ENCODE data around the gene PIH1D2. TPM values are rescaled to one million over a fixed set of nuclear protein-coding genes. Genes with fewer than 3 reads are reported as not detected.
"Not testable (repeated sequence)": the region's sequence is repeated elsewhere in the genome, so short reads cannot be mapped to it uniquely, and the experiment has no call there.

Gene PIH1D2
- polyA plus RNA-seq, 1 donor from 2014 or later: 4.7 TPM

- not testable (repeated sequence) for H3K36me3 ChIP-seq (ENCODE audit: insufficient read depth, low read length); H3K27me3 ChIP-seq (ENCODE audit: insufficient read depth, low read depth, low read length)
Observed at GRCh38 chr11:112046647-112047046, 27.2 kb downstream of the PIH1D2 start.

GRCh38 chr11:112044961-112045360 is 28.9 kb downstream of the PIH1D2 start:
- no peaks in the 10 kb centered on the region for H3K79me2 ChIP-seq (replicated peaks; ENCODE audit: insufficient read depth, low read length)
- no peak overlapping the region for H3K4me3 ChIP-seq (ENCODE audit: low read length)
- H3K9me2 ChIP-seq (ENCODE audit: insufficient read depth, low read length): no peaks in the 10 kb centered on the region
- H3F3A ChIP-seq (ENCODE audit: insufficient read depth, low read length, poor library complexity, severe bottlenecking): no peaks in the 10 kb centered on the region
- H3K36me3 ChIP-seq (ENCODE audit: insufficient read depth, low read length): no peaks in the 10 kb centered on the region
- TF ChIP-seq SMC3 (conservative IDR thresholded peaks at IDR 0.05; ENCODE audit: poor library complexity) (no peak), POLR2AphosphoS5 (IDR thresholded peaks at IDR 0.05) (no peak), TAF1 (IDR thresholded peaks at IDR 0.05; ENCODE audit: low read depth) (no peak), RAD21 (conservative IDR thresholded peaks at IDR 0.05) (no peak), EP300 (conservative IDR thresholded peaks at IDR 0.05; ENCODE audit: poor library complexity, severe bottlenecking) (no peak), REST (IDR thresholded peaks at IDR 0.05; ENCODE audit: borderline replicate concordance) (no peak), CTCF (IDR thresholded peaks at IDR 0.05; ENCODE audit: poor library complexity, severe bottlenecking) (no peak), MXI1 (conservative IDR thresholded peaks at IDR 0.05; ENCODE audit: poor library complexity, severe bottlenecking) (no peak), EZH2 (IDR thresholded peaks at IDR 0.05; ENCODE audit: borderline replicate concordance, insufficient read depth, low read length, poor library complexity, severe bottlenecking) (no peak)
- no peaks in the 10 kb centered on the region for H4K20me1 ChIP-seq (ENCODE audit: insufficient read depth)
- no peak overlapping the region for H2AFZ ChIP-seq (ENCODE audit: low read depth, low read length)
- H3K9ac ChIP-seq (ENCODE audit: low read length): no peak overlapping the region
- H3K27me3 ChIP-seq (ENCODE audit: insufficient read depth, low read depth, low read length): no peaks in the 10 kb centered on the region
- no peak overlapping the region for H3K27ac ChIP-seq (ENCODE audit: low read length)
- no peak overlapping the region for H3K4me2 ChIP-seq (ENCODE audit: low read length)
- no peaks in the 10 kb centered on the region for H3K9me3 ChIP-seq (ENCODE audit: low read length)

More at GRCh38 chr11:112046647-112047046, 27.2 kb downstream of the PIH1D2 start:
- not testable (repeated sequence) for H3K27ac ChIP-seq (ENCODE audit: low read length); H4K20me1 ChIP-seq (ENCODE audit: insufficient read depth); H3K79me2 ChIP-seq (replicated peaks; ENCODE audit: insufficient read depth, low read length); H3F3A ChIP-seq (ENCODE audit: insufficient read depth, low read length, poor library complexity, severe bottlenecking); H3K9me2 ChIP-seq (ENCODE audit: insufficient read depth, low read length); H3K9ac ChIP-seq (ENCODE audit: low read length); H2AFZ ChIP-seq (ENCODE audit: low read depth, low read length); H3K4me3 ChIP-seq (ENCODE audit: low read length); H3K4me2 ChIP-seq (ENCODE audit: low read length); H3K9me3 ChIP-seq (ENCODE audit: low read length)

- no peak overlapping the region for H3K9ac ChIP-seq (ENCODE audit: low read length)
- TF ChIP-seq CTCF (IDR thresholded peaks at IDR 0.05; ENCODE audit: poor library complexity, severe bottlenecking): no peak
- no peak for TF ChIP-seq SMC3 (conservative IDR thresholded peaks at IDR 0.05; ENCODE audit: poor library complexity)
- no peak for TF ChIP-seq RAD21 (conservative IDR thresholded peaks at IDR 0.05)
- TF ChIP-seq EP300 (conservative IDR thresholded peaks at IDR 0.05; ENCODE audit: poor library complexity, severe bottlenecking): no peak
- TF ChIP-seq REST (IDR thresholded peaks at IDR 0.05; ENCODE audit: borderline replicate concordance): no peak
- TF ChIP-seq TAF1 (IDR thresholded peaks at IDR 0.05; ENCODE audit: low read depth): no peak
- TF ChIP-seq MXI1 (conservative IDR thresholded peaks at IDR 0.05; ENCODE audit: poor library complexity, severe bottlenecking): no peak
- TF ChIP-seq EZH2 (IDR thresholded peaks at IDR 0.05; ENCODE audit: borderline replicate concordance, insufficient read depth, low read length, poor library complexity, severe bottlenecking): no peak
- TF ChIP-seq POLR2AphosphoS5 (IDR thresholded peaks at IDR 0.05): no peak
Observed at GRCh38 chr11:112042961-112043304, 30.9 kb downstream of the PIH1D2 start.

More at GRCh38 chr11:112042961-112043304, 30.9 kb downstream of the PIH1D2 start:
- H3K27me3 ChIP-seq (ENCODE audit: insufficient read depth, low read depth, low read length): no peaks in the 10 kb centered on the region
- H3K27ac ChIP-seq (ENCODE audit: low read length): no peak overlapping the region
- no peak overlapping the region for H3K4me2 ChIP-seq (ENCODE audit: low read length)
- no peak overlapping the region for H2AFZ ChIP-seq (ENCODE audit: low read depth, low read length)
- no peak overlapping the region for H3K4me3 ChIP-seq (ENCODE audit: low read length)
- no peaks in the 10 kb centered on the region for H3F3A ChIP-seq (ENCODE audit: insufficient read depth, low read length, poor library complexity, severe bottlenecking)
- H3K79me2 ChIP-seq (replicated peaks; ENCODE audit: insufficient read depth, low read length): no peaks in the 10 kb centered on the region
- H3K36me3 ChIP-seq (ENCODE audit: insufficient read depth, low read length): no peaks in the 10 kb centered on the region
- no peaks in the 10 kb centered on the region for H4K20me1 ChIP-seq (ENCODE audit: insufficient read depth)
- H3K9me3 ChIP-seq (ENCODE audit: low read length): no peaks in the 10 kb centered on the region
- H3K9me2 ChIP-seq (ENCODE audit: insufficient read depth, low read length): no peaks in the 10 kb centered on the region
